H1 (cell line): ENCODE data around the gene FOXL3.

Source experiments
- CREB1 ChIP-seq: IDR thresholded peaks from 2 replicates; pipeline ENCODE4 v1.6.1; 2012; ENCODE audit warnings: inconsistent platforms
- RAD21 ChIP-seq, 2 experiments: IDR thresholded peaks in 1 of 2; conservative IDR thresholded peaks in 1 of 2; 2 replicates each; pipeline ENCODE4 v1.6.1; 2011; ENCODE audit warnings: low read depth in 2 of 2, low read length in 2 of 2, improper control_type of control experiment in 1 of 2, inconsistent platforms in 1 of 2, mild to moderate bottlenecking in 1 of 2, moderate library complexity in 1 of 2
- SUZ12 ChIP-seq: fragments of 200-600 bp; sonication (generic); IDR thresholded peaks from 2 replicates; pipeline ENCODE4 v1.6.1; 2012; ENCODE audit warnings: mild to moderate bottlenecking, inconsistent platforms, low read length, moderate library complexity, mixed read lengths
- TF ChIP-seq, protein P1 (sequence below), 3 experiments: IDR thresholded peaks; 1 replicate in 2 of 3; 2 replicates in 1 of 3; pipeline versions ENCODE4 v1.5.1 to v1.6.1; 2011; ENCODE audit warnings: low read length in 3 of 3, mild to moderate bottlenecking in 3 of 3, inconsistent platforms in 2 of 3, low read depth in 1 of 3, moderate library complexity in 1 of 3; ENCODE audit not compliant: insufficient read depth in 1 of 3; ENCODE audit errors: control extremely low read depth in 1 of 3

DNA sequence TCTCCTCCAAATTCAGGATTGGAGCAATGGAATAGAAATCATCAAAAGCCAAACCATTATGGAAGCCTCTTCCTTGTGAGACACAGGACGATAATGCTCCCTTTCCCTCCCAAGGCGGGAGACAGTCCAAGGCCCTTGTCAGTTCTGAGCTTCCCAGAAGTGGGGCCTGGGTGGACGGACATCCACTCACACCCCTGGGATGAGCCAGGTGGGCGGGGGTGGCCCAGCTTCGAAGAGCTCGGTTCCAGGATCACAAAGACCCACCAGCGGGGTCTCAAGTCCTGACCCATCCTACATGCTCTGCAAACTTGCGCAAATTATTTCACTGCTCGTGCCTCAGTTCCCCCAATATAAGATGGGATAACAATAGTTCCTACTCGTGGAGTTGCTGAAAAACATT, 10.1 kb upstream of the FOXL3 start:
- no peak for TF ChIP-seq CREB1
- TF ChIP-seq SUZ12, result no peak
- TF ChIP-seq RAD21 (IDR thresholded peaks at IDR 0.05 in 1 of 2, conservative IDR thresholded peaks at IDR 0.05 in 1 of 2; ENCODE audit: low read depth in 2 of 2, low read length in 2 of 2), result no peak
- TF ChIP-seq, protein P1, sequence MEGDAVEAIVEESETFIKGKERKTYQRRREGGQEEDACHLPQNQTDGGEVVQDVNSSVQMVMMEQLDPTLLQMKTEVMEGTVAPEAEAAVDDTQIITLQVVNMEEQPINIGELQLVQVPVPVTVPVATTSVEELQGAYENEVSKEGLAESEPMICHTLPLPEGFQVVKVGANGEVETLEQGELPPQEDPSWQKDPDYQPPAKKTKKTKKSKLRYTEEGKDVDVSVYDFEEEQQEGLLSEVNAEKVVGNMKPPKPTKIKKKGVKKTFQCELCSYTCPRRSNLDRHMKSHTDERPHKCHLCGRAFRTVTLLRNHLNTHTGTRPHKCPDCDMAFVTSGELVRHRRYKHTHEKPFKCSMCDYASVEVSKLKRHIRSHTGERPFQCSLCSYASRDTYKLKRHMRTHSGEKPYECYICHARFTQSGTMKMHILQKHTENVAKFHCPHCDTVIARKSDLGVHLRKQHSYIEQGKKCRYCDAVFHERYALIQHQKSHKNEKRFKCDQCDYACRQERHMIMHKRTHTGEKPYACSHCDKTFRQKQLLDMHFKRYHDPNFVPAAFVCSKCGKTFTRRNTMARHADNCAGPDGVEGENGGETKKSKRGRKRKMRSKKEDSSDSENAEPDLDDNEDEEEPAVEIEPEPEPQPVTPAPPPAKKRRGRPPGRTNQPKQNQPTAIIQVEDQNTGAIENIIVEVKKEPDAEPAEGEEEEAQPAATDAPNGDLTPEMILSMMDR (IDR thresholded peaks at IDR 0.05; ENCODE audit: control extremely low read depth in 1 of 3, insufficient read depth in 1 of 3, low read depth in 1 of 3, low read length in 3 of 3), result no peak
